ENCODE results near the gene CENPM.

DNA sequence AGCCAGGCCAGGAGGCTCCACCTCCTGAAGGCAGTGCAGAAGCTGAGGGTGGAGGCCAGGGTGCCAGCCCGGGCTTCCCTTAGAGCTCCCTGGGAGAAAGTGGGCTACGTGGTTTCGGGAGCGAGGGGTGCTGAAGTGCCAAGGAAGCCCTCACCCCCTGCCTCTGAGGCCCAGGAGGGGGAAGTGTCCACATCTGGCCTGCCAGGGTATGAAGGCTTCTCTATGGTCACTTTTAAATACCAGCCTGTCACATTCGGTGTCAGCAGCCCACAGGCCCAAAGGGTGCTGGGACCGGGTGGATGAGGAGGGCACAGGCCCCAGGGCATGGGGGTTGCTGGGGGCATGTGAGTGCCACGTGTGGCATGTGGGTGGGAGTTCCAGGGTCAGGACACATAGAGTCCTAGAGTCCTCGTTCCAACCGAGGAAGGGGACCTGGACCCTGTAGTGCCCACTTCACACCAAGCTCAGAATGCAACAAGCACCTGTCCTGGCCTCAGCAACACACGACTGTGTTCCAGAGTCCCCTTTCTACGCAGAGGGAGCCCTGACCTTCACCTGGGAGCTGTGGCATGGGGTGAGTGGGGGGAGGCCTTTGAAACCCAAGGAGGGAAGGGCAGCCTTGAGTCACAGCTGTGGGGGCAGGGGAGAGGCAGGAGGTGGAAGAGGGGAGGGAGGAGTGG, 33.8 kb downstream of the CENPM start:
- TF ChIP-seq YY1 (IDR thresholded peaks at IDR 0.05; ENCODE audit: insufficient read depth, insufficient read length) (no peak), SUZ12 (IDR thresholded peaks at IDR 0.05; ENCODE audit: extremely low read depth, insufficient read depth, insufficient read length) (no peak)
